AG09319 (cell line): ENCODE measurements around the gene C3orf18.

Experiments
- DNase-seq: peaks from one replicate; pipeline ENCODE4 v3.0.0-alpha.2; 2010; ENCODE audit warnings: low read depth; ENCODE audit errors: extremely low read depth
- CTCF ChIP-seq: IDR thresholded peaks from 2 replicates; pipeline ENCODE4 v1.5.1; 2011; ENCODE audit warnings: low read depth, mild to moderate bottlenecking, inconsistent platforms, low read length, moderate library complexity

Gene C3orf18

DNA sequence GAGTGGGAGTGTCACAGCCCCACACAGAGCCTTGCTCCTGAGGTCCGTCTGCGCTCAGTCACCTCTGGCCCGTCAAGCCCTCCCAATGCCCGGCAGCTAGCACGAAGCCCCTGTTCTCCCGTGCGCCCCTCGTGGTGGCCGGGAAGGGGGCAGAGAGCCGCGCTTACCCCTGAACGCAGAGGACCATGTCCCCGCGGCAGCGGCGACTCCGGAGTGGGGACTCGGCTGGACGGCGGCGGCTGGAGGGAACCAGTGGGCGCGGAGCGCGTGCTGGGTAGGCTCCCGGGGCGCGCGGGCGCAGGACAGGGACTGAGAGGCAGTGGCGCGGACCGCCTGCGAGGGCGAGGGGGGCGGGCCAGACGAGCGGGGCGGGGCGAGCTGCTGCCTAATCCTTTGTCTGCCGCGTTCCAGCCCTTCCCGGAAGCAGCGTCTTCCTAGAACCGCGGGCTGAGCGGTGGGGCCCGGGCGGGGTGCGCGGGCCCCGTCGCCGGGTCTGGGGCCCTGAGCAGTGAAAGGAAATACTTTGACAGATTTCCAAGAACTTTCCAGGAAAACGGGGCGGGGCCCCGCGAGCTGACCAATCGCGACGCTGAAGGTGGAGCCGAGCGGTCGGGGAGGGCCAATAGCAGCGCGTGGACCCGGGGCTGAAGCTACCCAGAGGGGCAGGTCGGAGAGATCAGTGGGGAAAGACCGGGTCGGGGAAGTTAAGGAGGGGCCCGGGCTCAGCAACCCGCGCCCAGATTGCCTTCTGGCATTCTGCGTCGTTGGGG is 44.1 kb upstream of the C3orf18 start, which contains the start of gene CISH:
CISH (minus strand) TSS at position 311 of the 770 bp plus-strand sequence; CDS start at position 187, 124 bp downstream.
- DNase-seq = peak; percentile 85
- peak; percentile 47 for TF ChIP-seq CTCF

- no peak for TF ChIP-seq CTCF
- DNase-seq = no peak
These were observed 43.5 kb upstream of the C3orf18 start for GRCh38 chr3:50610992-50611463.

- DNase-seq = no peak
- TF ChIP-seq CTCF = no peak
These were observed 42.8 kb upstream of the C3orf18 start for GRCh38 chr3:50610181-50610971.

DNA sequence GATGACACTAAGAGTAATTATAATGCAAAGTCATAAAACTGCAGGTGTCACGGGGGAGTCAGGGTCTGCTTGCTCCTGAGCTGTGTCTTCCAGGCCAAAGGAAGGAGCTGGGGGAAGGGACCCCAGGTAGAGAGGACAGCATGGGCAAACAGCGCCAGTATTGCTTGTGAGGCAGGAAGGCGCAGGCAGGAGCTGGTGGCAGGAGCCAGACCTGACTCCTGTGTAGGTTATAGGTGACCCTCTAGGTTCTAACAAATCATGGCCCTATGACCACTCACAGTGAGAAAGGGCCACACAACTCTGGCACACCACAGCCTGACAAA is 42.2 kb upstream of the C3orf18 start:
- no peak for TF ChIP-seq CTCF
- DNase-seq = no peak

DNA sequence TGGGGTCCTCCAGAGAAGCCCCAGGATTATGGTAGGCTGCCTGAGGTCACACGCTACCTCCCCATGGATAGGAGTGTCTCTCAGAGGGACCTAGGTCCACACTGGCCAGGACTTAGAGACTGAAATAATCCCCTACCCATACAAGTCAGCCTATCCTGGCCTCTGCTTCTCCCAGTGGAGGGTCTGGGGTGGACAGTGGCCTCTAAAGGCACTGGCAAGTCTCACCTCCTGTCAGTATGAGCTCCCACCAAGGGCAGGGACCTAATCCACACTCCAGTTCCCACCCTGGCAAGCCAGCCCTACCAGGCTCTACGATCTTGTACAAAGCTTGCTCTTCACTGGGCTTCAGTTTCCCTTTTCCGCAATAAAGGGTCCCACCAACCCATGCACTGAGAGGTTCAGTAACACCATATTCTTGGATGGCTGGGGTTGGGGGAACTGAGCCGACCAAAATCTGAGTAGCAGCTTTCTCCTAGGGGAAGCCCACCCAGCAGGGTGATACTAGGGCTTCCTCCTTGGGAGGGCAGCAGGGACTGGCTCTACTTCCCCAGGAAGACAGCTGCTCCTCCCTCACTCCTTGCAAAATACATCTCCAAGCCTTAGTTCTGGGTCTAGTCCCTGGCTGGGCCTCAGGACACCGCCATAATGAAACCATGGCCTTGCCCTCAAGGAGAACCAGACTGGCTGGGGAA is 41.7 kb upstream of the C3orf18 start:
- no peak for TF ChIP-seq CTCF
- DNase-seq = no peak

- TF ChIP-seq CTCF = no peak
These were observed 40.7 kb upstream of the C3orf18 start for GRCh38 chr3:50608278-50608677.

More at GRCh38 chr3:50608278-50608677, 40.7 kb upstream of the C3orf18 start:
- no peak for DNase-seq
